ENCODE data around the gene PNLIPRP2. TPM values are rescaled to one million over a fixed set of nuclear protein-coding genes. Genes with fewer than 3 reads are reported as not detected.

PNLIPRP2 gene
- polyA plus RNA-seq, 1 donor (not counting 4 experiments of a cell fraction or from before 2014, with no cell fraction given) = not detected

- Histone ChIP-seq H3K4me2 (ENCODE audit: control insufficient read depth, extremely low read depth, insufficient read depth, low read depth, low read length) (no peak overlapping the region), H3K9me3 (ENCODE audit: control insufficient read depth, low read depth, low read length) (no peaks in the 10 kb centered on the region), H3K27me3 (ENCODE audit: control insufficient read depth, extremely low read depth, insufficient read depth, low read length) (no peaks in the 10 kb centered on the region), H3K9ac (ENCODE audit: control insufficient read depth, extremely low read depth, insufficient read depth, low read length) (no peak overlapping the region), H3K27ac (ENCODE audit: control insufficient read depth, insufficient read depth, low read length) (no peak overlapping the region), H3K9me1 (ENCODE audit: control insufficient read depth, extremely low read depth, insufficient read depth, low read length) (no peaks in the 10 kb centered on the region), H3K79me2 (ENCODE audit: control insufficient read depth, insufficient read depth, low read length) (no peaks in the 10 kb centered on the region), H3K36me3 (ENCODE audit: control insufficient read depth in 2 of 2, extremely low read depth in 1 of 2, insufficient read depth in 2 of 2, low read length in 2 of 2) (no peaks in the 10 kb centered on the region), H2AFZ (ENCODE audit: control insufficient read depth, low read length) (no peak overlapping the region), H3K4me3 (ENCODE audit: control insufficient read depth in 2 of 3, extremely low read depth in 1 of 3, insufficient read depth in 2 of 3, low read depth in 1 of 3, low read length in 3 of 3) (no peak overlapping the region), H3K4me1 (ENCODE audit: control insufficient read depth, extremely low read depth, insufficient read depth, low read length) (no peaks in the 10 kb centered on the region), H4K20me1 (ENCODE audit: control insufficient read depth, extremely low read depth, insufficient read depth, low read length) (no peaks in the 10 kb centered on the region)
- DNase-seq (ENCODE audit: low read depth, low spot score) = no peak
- no peak for FAIRE-seq
- dilution Hi-C loops (cut with MboI; ENCODE audit: extremely low pct_ligation_motif_present, low sequenced_read_pairs) = no loop called here
- TF ChIP-seq EZH2 (IDR thresholded peaks at IDR 0.05; ENCODE audit: low read length) = no peak
- TF ChIP-seq CTCF (optimal IDR thresholded peaks at IDR 0.05 in 1 of 3, IDR thresholded peaks at IDR 0.05 in 1 of 3, conservative IDR thresholded peaks at IDR 0.05 in 1 of 3; ENCODE audit: extremely low read depth in 1 of 3, insufficient read depth in 2 of 3, low read length in 3 of 3) = no peak
These were observed 55.9 kb downstream of the PNLIPRP2 start for GRCh38 chr10:116676633-116677032.

GRCh38 chr10:116679351-116679750 is 58.6 kb downstream of the PNLIPRP2 start:
- Histone ChIP-seq H3K4me1 (ENCODE audit: control insufficient read depth, extremely low read depth, insufficient read depth, low read length) (peaks cover 5% of the 10 kb centered on the region), H4K20me1 (ENCODE audit: control insufficient read depth, extremely low read depth, insufficient read depth, low read length) (no peaks in the 10 kb centered on the region), H3K36me3 (ENCODE audit: control insufficient read depth in 2 of 2, extremely low read depth in 1 of 2, insufficient read depth in 2 of 2, low read length in 2 of 2) (no peaks in the 10 kb centered on the region), H3K4me2 (ENCODE audit: control insufficient read depth, extremely low read depth, insufficient read depth, low read depth, low read length) (no peak overlapping the region), H3K27ac (ENCODE audit: control insufficient read depth, insufficient read depth, low read length) (no peak overlapping the region), H3K9me1 (ENCODE audit: control insufficient read depth, extremely low read depth, insufficient read depth, low read length) (no peaks in the 10 kb centered on the region), H3K9ac (ENCODE audit: control insufficient read depth, extremely low read depth, insufficient read depth, low read length) (no peak overlapping the region), H2AFZ (ENCODE audit: control insufficient read depth, low read length) (no peak overlapping the region), H3K27me3 (ENCODE audit: control insufficient read depth, extremely low read depth, insufficient read depth, low read length) (no peaks in the 10 kb centered on the region), H3K9me3 (ENCODE audit: control insufficient read depth, low read depth, low read length) (no peaks in the 10 kb centered on the region), H3K79me2 (ENCODE audit: control insufficient read depth, insufficient read depth, low read length) (no peaks in the 10 kb centered on the region), H3K4me3 (ENCODE audit: control insufficient read depth in 2 of 3, extremely low read depth in 1 of 3, insufficient read depth in 2 of 3, low read depth in 1 of 3, low read length in 3 of 3) (no peak overlapping the region)
- FAIRE-seq (no peak), DNase-seq (ENCODE audit: low read depth, low spot score) (no peak)
- TF ChIP-seq CTCF (optimal IDR thresholded peaks at IDR 0.05 in 1 of 3, IDR thresholded peaks at IDR 0.05 in 1 of 3, conservative IDR thresholded peaks at IDR 0.05 in 1 of 3; ENCODE audit: extremely low read depth in 1 of 3, insufficient read depth in 2 of 3, low read length in 3 of 3) (no peak), EZH2 (IDR thresholded peaks at IDR 0.05; ENCODE audit: low read length) (no peak)
- dilution Hi-C loops (cut with MboI; ENCODE audit: extremely low pct_ligation_motif_present, low sequenced_read_pairs) = no loop called here
